Heart left ventricle (tissue), 16 donors: ENCODE measurements around the gene CHST4. TPM values are rescaled to one million over a fixed set of nuclear protein-coding genes. Genes with fewer than 3 reads are reported as not detected.
"Not testable (repeated sequence)": the region's sequence is repeated elsewhere in the genome, so short reads cannot be mapped to it uniquely, and the experiment has no call there.

Source experiments
- ATAC-seq, 4 donors: fragments of 200-7000 bp; cut with Tn5 transposase; one replicate each; pipeline ENCODE4 v1.9.1; 2020 to 2022; ENCODE audit warnings: moderate library complexity in 4 of 4, mild to moderate bottlenecking in 3 of 4, moderate number of reproducible peaks in 1 of 4
- DNase-seq, 5 donors: peaks; one replicate each; pipeline ENCODE4 v3.0.0-alpha.2; 2020
- H3K27ac ChIP-seq, 12 donors: fragments of 200-600 bp; sonication (generic) in 4 of 12; one replicate each; pipeline versions ENCODE4 v1.5.0 to v1.8.0; 2016 to 2022; ENCODE audit warnings: mild to moderate bottlenecking in 2 of 12
- H3K27me3 ChIP-seq, 9 donors: fragments of 200-600 bp; sonication (generic) in 2 of 9; one replicate each; pipeline versions ENCODE4 v1.5.1 to v1.8.0; 2016 to 2022; ENCODE audit warnings: mild to moderate bottlenecking in 3 of 9
- H3K36me3 ChIP-seq, 9 donors: fragments of 200-600 bp; sonication (generic) in 2 of 9; one replicate each; pipeline versions ENCODE4 v1.5.0 to v1.8.0; 2018 to 2022; ENCODE audit warnings: mild to moderate bottlenecking in 2 of 9
- H3K4me1 ChIP-seq, 12 donors: fragments of 200-600 bp; sonication (generic) in 4 of 12; one replicate each; pipeline versions ENCODE4 v1.5.0 to v1.8.0; 2016 to 2022; ENCODE audit warnings: mild to moderate bottlenecking in 3 of 12
- H3K4me3 ChIP-seq, 12 donors: fragments of 200-600 bp; sonication (generic) in 4 of 12; one replicate each; pipeline versions ENCODE4 v1.5.0 to v1.8.0; 2017 to 2022; ENCODE audit warnings: mild to moderate bottlenecking in 9 of 12, moderate library complexity in 4 of 12
- H3K9me3 ChIP-seq, 12 donors: fragments of 200-600 bp; sonication (generic) in 4 of 12; one replicate each; pipeline versions ENCODE4 v1.5.0 to v1.8.0; 2016 to 2022; ENCODE audit warnings: mild to moderate bottlenecking in 1 of 12
- POLR2A ChIP-seq, 2 donors: fragments of 450-650 bp; IDR thresholded peaks; one replicate each; pipeline ENCODE4 v1.6.1; 2017; ENCODE audit warnings: antibody characterized with exemption in 2 of 2, mild to moderate bottlenecking in 2 of 2, moderate library complexity in 2 of 2
- WGBS, 4 donors: extraction: QIAGEN DNeasy Blood & Tissue Kit in 2 of 4; methylation state at CpG; one replicate each; pipeline versions ENCODE4 v1.1.5 to v1.1.7; 2013 to 2018; 5-methylcytosine and 5-hydroxymethylcytosine counted together
- intact Hi-C, 10 donors: fragments of 100-400 bp; cut with DNase I; formaldehyde crosslinking; loops; one replicate each; pipeline versions ENCODE4 v1.11.1 to v1.14.2; 2022
- polyA plus RNA-seq, 2 donors: library from polyadenylated mRNA; stranded (reverse); fragments of 200-250 nt; gene quantifications; one replicate each; pipeline ENCODE4 v1.2.3, GENCODE V29; 2013
- total RNA-seq, 9 donors: library from RNA; depleted of rRNA in 2 of 9; stranded (reverse); fragments of >200 nt in 2 of 9; fragmentation: NEBNext Ultra II Directional in 3 of 9; extraction: Animal tissue kit (Norgen Biotek cat#: 25700) in 3 of 9; gene quantifications; one replicate each; pipeline versions ENCODE4 v1.1.0 to v1.2.4, GENCODE V29; 2016 to 2023
- TF ChIP-seq, protein P1 (sequence below), 12 donors: fragments of 200-600 bp; sonication (generic) in 4 of 12; IDR thresholded peaks; one replicate each; pipeline versions ENCODE4 v1.5.0 to v1.8.0; 2018 to 2022; ENCODE audit warnings: antibody characterized with exemption in 12 of 12, mild to moderate bottlenecking in 5 of 12
- donor health status: ischemic (EF 13 %, LVEDD 7.1; RV severe dilation, severe dysfunction).
- donor health status: healthy with polysubstance abuse.
- donor health status: DM: no; HTN: yes; CAD: no.
- donor health status: DM: no; HTN: no; CAD: no.
- donor health status: ischemic (EF 25% LVEDD 6.9; RV normal size, moderate dysfunction).
- donor health status: ischemic (EF 25% LVEDD 5.7; RV mildly dilated, moderate dysfunction).
- donor health status: healthy.
- donor health status: DM: yes; HTN: yes; CAD: no.
- donor health status: ischemic (EF 35%, LVEDD 5.7; RV mildly dilated, moderate dysfunction).
- donor health status: nonischemic (EF 11% LVEDD 7.7; RV severe dilation, severe dysfunction).
- donor health status: DM: yes; HTN: yes; CAD: no.
- donor health status: PGD.
- donor health status: ischemic (EF 29% LVEDD 5.4; RV normal size, mild dysfunction).
- donor health status: nonischemic (EF 23%, LVEDD 6.1; RV moderate dilation, normal function).

Gene CHST4
- total and polyA plus RNA-seq, 11 donors, result 0.57 TPM; not detected in 10

DNA sequence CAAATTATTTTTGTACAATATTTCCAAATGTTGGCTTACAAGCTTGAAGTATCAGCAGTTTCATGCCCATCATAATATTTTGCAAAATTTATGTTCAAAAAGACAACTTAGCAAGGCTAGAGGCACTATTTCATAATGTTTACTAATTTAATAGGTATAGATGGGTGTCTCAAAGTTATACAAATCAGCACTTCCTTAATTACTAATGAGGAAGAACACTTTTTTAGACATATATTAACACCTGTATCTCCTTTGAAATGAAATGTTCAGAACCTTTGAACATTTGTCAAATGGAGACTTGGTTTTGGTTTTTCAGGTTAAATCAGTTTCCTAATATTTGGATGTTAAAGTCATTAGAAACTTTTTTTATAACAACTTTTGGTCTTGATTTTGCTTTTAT, 48.5 kb downstream of the CHST4 start:
- Histone ChIP-seq H3K9me3 (no peaks in the 10 kb centered on the region), H3K27ac (no peak overlapping the region), H3K4me3 (no peak overlapping the region), H3K27me3 (peaks cover 0 to 21% (median 2%) of the 10 kb centered on the region in 9 donors), H3K4me1 (no peaks in the 10 kb centered on the region), H3K36me3 (no peaks in the 10 kb centered on the region)
- intact Hi-C loops, result no loop called here
- DNase-seq, result no peak
- ATAC-seq, result no peak
- TF ChIP-seq, protein P1, sequence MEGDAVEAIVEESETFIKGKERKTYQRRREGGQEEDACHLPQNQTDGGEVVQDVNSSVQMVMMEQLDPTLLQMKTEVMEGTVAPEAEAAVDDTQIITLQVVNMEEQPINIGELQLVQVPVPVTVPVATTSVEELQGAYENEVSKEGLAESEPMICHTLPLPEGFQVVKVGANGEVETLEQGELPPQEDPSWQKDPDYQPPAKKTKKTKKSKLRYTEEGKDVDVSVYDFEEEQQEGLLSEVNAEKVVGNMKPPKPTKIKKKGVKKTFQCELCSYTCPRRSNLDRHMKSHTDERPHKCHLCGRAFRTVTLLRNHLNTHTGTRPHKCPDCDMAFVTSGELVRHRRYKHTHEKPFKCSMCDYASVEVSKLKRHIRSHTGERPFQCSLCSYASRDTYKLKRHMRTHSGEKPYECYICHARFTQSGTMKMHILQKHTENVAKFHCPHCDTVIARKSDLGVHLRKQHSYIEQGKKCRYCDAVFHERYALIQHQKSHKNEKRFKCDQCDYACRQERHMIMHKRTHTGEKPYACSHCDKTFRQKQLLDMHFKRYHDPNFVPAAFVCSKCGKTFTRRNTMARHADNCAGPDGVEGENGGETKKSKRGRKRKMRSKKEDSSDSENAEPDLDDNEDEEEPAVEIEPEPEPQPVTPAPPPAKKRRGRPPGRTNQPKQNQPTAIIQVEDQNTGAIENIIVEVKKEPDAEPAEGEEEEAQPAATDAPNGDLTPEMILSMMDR (IDR thresholded peaks at IDR 0.05), result no peak
- TF ChIP-seq POLR2A (IDR thresholded peaks at IDR 0.05), result no peak

DNA sequence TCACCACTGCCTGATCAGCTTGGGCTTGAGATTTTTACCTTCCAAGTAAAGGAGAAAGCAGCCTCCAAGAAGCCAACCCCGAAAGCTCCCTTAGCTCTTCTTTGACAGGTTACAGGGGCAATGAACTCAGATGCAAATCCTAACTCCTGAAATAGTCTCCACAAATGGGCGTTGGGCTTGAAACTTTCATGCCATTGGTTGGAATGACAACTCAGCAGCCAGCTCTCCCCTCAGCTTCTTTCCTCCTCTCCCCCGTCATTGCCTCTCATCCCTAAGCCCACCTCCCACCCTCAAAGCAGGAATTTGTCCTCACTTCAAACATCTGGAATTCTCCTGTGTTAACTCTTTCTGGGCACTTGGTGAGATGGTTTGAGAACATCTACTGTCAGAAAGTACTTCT, 50.7 kb downstream of the CHST4 start, which contains the start of gene TAT:
Gene TAT (minus strand): TSS at position 122 of the 400 bp plus-strand sequence. CDS start 677 bp downstream, outside the sequence.
- ATAC-seq (no peak), DNase-seq (no peak)
- H3K27ac ChIP-seq, result no peak within 1 kb of the TSS
- no peak within 1 kb of the TSS for H3K4me3 ChIP-seq
- H3K4me1 ChIP-seq, result no peaks in the 10 kb centered on the region
- no peaks in the 10 kb centered on the region for H3K36me3 ChIP-seq
- H3K9me3 ChIP-seq, result no peaks in the 10 kb centered on the region
- H3K27me3 ChIP-seq, result peaks cover 0 to 22% (median 2%) of the 10 kb centered on the region in 9 donors
- TF ChIP-seq POLR2A (IDR thresholded peaks at IDR 0.05), result no peak
- TF ChIP-seq, protein P1 (IDR thresholded peaks at IDR 0.05), result no peak
- 13 to 21% (median 18%) methylated on average over 3 of the region's 3 CpGs for WGBS, 4 donors
- intact Hi-C loops, result no loop called here

DNA sequence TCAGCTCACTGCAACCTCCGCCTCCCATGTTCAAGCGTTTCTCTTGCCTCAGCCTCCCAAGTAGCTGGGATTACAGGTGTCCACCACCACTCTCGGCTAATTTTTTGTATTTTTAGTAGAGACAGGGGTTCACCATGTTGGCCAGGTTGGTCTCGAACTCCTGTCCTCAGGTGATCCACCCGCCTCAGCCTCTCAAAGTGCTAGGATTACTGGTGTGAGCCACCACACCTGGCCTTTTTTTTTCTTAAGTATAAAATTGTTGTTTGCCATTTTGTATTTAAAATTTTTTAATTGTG, 56.3 kb downstream of the CHST4 start:
- H3K4me3 ChIP-seq, H3K9me3 ChIP-seq, H3K36me3 ChIP-seq, ATAC-seq, H3K27ac ChIP-seq, H3K4me1 ChIP-seq, DNase-seq, intact Hi-C loops: not testable (repeated sequence)
- WGBS, 4 donors, result 82 to 93% (median 89%) methylated on average over 5 of the region's 5 CpGs
- H3K27me3 ChIP-seq, result peaks cover 0 to 18% (median 2%) of the 10 kb centered on the region in 9 donors

DNA sequence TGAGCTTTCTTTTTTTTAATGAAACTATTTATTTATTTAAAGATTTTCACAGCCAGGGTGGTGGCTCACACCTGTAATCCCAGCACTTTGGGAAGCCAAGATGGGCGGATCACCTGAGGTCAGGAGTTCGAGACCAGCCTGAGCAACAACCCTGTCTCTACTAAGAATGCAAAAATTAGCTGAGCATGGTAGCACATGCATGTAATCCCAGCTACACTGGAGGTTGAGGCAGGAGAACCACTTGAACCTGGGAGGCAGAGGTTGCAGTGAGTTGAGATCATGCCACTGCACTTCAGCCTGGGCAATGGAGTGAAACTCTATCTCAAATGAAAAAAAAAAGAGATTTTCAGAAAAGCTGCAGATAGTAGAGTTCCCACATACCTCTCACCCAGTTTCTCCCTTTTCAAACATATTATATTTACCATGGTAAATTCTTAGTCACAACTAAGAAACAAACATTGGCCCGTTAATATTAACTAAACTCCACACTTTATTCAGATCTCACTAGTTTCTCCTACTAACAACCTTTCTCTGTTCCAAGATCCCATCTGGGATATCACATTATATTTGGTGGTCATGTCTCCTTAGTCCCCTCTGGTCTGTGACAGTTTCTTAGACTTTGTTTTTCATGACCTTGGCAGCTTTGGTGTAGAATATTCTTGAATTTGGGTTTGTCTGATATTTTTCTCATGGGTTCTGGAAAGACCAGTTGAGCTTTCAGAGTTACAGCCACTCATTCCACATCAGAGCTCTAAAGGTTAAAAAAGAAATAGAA, 58.5 kb downstream of the CHST4 start:
- intact Hi-C loops, result no loop called here
- no peaks in the 10 kb centered on the region for H3K9me3 ChIP-seq
- H3K4me1 ChIP-seq, result no peaks in the 10 kb centered on the region
- no peaks in the 10 kb centered on the region for H3K36me3 ChIP-seq
- no peak for TF ChIP-seq POLR2A (IDR thresholded peaks at IDR 0.05)
- TF ChIP-seq, protein P1 (IDR thresholded peaks at IDR 0.05), result no peak
- H3K27me3 ChIP-seq, result peaks cover 0 to 12% (median 0%) of the 10 kb centered on the region in 9 donors
- DNase-seq (no peak), ATAC-seq (no peak)
- no peak overlapping the region for H3K4me3 ChIP-seq
- 82 to 86% (median 84%) methylated on average over 3 of the region's 3 CpGs for WGBS, 4 donors
- H3K27ac ChIP-seq, result no peak overlapping the region

DNA sequence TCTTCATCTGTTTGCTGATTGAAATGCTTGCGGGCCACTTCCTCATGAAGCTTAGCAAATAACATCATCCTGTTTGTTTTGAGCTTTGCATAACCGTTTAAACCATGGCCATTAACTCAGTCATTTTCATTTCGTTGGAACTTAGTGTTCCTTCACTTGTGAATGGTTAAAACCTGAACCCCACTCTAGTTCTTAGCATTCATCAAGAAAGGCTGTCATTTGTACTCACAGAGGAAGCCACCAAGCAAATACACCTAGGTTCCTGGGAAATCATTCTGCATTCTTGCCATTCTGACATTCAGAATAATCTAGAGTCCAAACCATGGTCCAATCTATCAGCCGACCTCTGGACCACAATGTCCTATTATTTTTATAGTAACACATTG, 59.1 kb downstream of the CHST4 start:
- intact Hi-C loops, result no loop called here
- no peaks in the 10 kb centered on the region for H3K4me1 ChIP-seq
- 59 to 65% (median 63%) methylated on average over 4 of the region's 4 CpGs for WGBS, 4 donors
- TF ChIP-seq POLR2A (IDR thresholded peaks at IDR 0.05), result no peak
- TF ChIP-seq, protein P1 (IDR thresholded peaks at IDR 0.05), result no peak
- H3K9me3 ChIP-seq, result no peaks in the 10 kb centered on the region
- no peaks in the 10 kb centered on the region for H3K36me3 ChIP-seq
- no peak overlapping the region for H3K27ac ChIP-seq
- DNase-seq, result no peak
- peaks cover 0 to 9% (median 0%) of the 10 kb centered on the region in 9 donors for H3K27me3 ChIP-seq
- no peak for ATAC-seq
- no peak overlapping the region for H3K4me3 ChIP-seq
